NB4 (cell line): ENCODE data around the gene SIRPA.
A peak's percentile ranks its signal among the peaks of the same experiment; 100 is the strongest.

Experiments used
- DNase-seq: peaks from one replicate; pipeline ENCODE4 v3.0.0; 2010; ENCODE audit warnings: low read depth
- H3K4me3 ChIP-seq: one replicate; pipeline ENCODE4 v1.5.1; 2011; ENCODE audit warnings: mild to moderate bottlenecking, low read depth, low read length, moderate library complexity
- MYC ChIP-seq: IDR thresholded peaks from 2 replicates; pipeline ENCODE4 v1.6.1; 2011; ENCODE audit warnings: low read depth, low read length
- POLR2A ChIP-seq: IDR thresholded peaks from 2 replicates; pipeline ENCODE4 v1.6.1; 2011; ENCODE audit warnings: mild to moderate bottlenecking; ENCODE audit not compliant: insufficient read length; ENCODE audit errors: extremely low read depth
- TF ChIP-seq, protein P1 (sequence below): IDR thresholded peaks from 2 replicates; pipeline ENCODE4 v1.6.1; 2011; ENCODE audit warnings: low read depth, low read length
- TF ChIP-seq, protein P2 (sequence below): IDR thresholded peaks from one replicate; pipeline ENCODE4 v1.5.1; 2012; ENCODE audit warnings: low read depth, low read length

The SIRPA gene

GRCh38 chr20:1934721-1935573 is 39.7 kb downstream of the SIRPA start:
- peak overlapping the region; percentile 0 for H3K4me3 ChIP-seq
- peak; percentile 98 for DNase-seq

DNA sequence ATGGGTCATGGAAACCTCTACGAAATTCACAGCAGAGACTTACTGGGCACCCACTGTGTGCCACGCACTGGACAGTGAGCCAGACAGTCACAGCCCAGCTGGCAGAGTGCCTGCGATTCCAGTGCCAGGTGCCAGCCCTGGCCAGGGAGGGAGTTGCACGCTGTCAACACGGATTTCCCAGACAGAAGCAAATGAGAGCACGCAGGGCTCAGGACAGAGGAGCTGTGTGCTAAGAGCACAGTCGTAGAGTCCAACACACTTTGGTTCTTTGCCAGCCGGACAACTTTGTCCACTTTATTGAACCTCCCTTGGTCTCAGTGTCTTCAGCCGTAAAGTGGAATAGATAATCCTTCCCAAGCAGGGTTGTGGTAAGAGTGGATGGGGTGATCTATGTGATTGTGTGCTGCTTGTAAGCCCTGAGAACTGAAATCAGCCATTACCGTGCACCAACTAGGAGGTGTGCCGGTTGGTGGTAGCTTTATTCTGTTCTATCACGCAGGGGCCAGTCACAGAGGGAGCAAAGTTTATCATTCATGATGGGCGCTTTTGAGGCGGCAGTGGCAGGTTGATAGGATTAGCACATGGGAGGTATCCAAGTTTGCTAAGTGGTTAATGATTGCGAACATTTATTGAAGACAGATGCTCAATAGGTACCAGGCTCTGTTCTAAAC is 40.6 kb downstream of the SIRPA start:
- no peak for DNase-seq
- no peak overlapping the region for H3K4me3 ChIP-seq
- no peak for TF ChIP-seq POLR2A
- TF ChIP-seq, protein P1, sequence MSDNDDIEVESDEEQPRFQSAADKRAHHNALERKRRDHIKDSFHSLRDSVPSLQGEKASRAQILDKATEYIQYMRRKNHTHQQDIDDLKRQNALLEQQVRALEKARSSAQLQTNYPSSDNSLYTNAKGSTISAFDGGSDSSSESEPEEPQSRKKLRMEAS: no peak
- TF ChIP-seq, protein P2, sequence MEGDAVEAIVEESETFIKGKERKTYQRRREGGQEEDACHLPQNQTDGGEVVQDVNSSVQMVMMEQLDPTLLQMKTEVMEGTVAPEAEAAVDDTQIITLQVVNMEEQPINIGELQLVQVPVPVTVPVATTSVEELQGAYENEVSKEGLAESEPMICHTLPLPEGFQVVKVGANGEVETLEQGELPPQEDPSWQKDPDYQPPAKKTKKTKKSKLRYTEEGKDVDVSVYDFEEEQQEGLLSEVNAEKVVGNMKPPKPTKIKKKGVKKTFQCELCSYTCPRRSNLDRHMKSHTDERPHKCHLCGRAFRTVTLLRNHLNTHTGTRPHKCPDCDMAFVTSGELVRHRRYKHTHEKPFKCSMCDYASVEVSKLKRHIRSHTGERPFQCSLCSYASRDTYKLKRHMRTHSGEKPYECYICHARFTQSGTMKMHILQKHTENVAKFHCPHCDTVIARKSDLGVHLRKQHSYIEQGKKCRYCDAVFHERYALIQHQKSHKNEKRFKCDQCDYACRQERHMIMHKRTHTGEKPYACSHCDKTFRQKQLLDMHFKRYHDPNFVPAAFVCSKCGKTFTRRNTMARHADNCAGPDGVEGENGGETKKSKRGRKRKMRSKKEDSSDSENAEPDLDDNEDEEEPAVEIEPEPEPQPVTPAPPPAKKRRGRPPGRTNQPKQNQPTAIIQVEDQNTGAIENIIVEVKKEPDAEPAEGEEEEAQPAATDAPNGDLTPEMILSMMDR: no peak

More at GRCh38 chr20:1934721-1935573, 39.7 kb downstream of the SIRPA start:
- no peak for TF ChIP-seq POLR2A
- peak; percentile 57 for TF ChIP-seq MYC
- TF ChIP-seq, protein P1: peak; percentile 66

- TF ChIP-seq, protein P2: no peak
- TF ChIP-seq MYC: no peak
- TF ChIP-seq, protein P1: no peak
- TF ChIP-seq POLR2A: no peak
- DNase-seq: no peak
- H3K4me3 ChIP-seq: no peak overlapping the region
These were observed 42.2 kb downstream of the SIRPA start for GRCh38 chr20:1937316-1937976.

- no peak for DNase-seq
- H3K4me3 ChIP-seq: no peak overlapping the region
- TF ChIP-seq MYC (no peak), POLR2A (no peak)
These were observed 43.5 kb downstream of the SIRPA start for GRCh38 chr20:1938464-1939269.

DNA sequence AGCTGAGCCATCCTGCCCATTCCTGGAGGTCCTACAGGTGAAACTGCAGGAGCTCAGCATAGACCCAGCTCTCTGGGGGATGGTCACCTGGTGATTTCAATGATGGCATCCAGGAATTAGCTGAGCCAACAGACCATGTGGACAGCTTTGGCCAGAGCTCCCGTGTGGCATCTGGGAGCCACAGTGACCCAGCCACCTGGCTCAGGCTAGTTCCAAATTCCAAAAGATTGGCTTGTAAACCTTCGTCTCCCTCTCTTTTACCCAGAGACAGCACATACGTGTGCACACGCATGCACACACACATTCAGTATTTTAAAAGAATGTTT is 44.0 kb downstream of the SIRPA start:
- TF ChIP-seq, protein P1: no peak
- TF ChIP-seq POLR2A (no peak), MYC (no peak)
- TF ChIP-seq, protein P2: no peak
- H3K4me3 ChIP-seq: no peak overlapping the region
- DNase-seq: no peak

DNA sequence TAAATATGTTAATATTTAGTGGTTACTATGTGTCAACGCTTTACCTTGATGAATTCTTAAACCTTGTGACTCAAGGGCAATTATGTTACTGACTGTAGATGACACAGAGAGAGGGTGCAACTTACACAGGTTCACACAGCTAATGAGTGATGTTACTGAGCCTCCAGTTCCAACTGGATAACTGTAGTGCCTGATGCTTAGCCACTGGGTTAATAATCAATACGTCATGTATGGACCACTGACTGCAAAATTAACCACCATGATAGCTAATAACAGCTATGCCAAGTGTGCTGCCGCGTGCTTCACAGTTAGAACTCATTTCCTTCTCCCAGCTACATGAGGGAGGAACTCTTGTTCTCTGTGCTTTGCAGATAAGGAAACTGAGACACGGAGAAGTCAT is 45.4 kb downstream of the SIRPA start:
- DNase-seq: no peak
- TF ChIP-seq MYC (no peak), POLR2A (no peak)
- TF ChIP-seq, protein P1: no peak
- TF ChIP-seq, protein P2: no peak
- H3K4me3 ChIP-seq: no peak overlapping the region
